Activated T-cell treated with anti-CD3 and anti-CD28 coated beads, Interleukin-2, amount 50 U/mL, for 72 hours (primary cell): Measurements from ENCODE around the gene ELMO1. TPM values are rescaled to one million over a fixed set of nuclear protein-coding genes. Genes with fewer than 3 reads are reported as not detected.

Experiments
- ATAC-seq, 2 donors: fragments of 150-1000 bp; cut with Tn5 transposase; replicated peaks in 1 of 2; 2 replicates each; pipeline ENCODE4 v1.10.0; 2021; ENCODE audit warnings: moderate library complexity in 2 of 2, mild to moderate bottlenecking in 1 of 2
- DNase-seq, 2 donors: peaks; one replicate each; pipeline ENCODE4 v3.0.0; 2021 to 2022; ENCODE audit warnings: mixed read lengths in 1 of 2
- H3K27ac Mint-ChIP-seq: one replicate; pipeline ENCODE4 v1.8.0; 2022; ENCODE audit warnings: mild to moderate bottlenecking, moderate library complexity, mixed read lengths
- H3K27me3 Mint-ChIP-seq: one replicate; pipeline ENCODE4 v1.8.0; 2022; ENCODE audit warnings: low read depth, mixed read lengths
- H3K36me3 Mint-ChIP-seq, 2 donors: one replicate each; pipeline ENCODE4 v1.8.0; 2022; ENCODE audit warnings: mixed read lengths in 2 of 2, mild to moderate bottlenecking in 1 of 2; ENCODE audit not compliant: insufficient read depth in 2 of 2
- H3K4me1 Mint-ChIP-seq: one replicate; pipeline ENCODE4 v1.8.0; 2022; ENCODE audit warnings: low read depth, mixed read lengths
- H3K4me3 Mint-ChIP-seq, 2 donors: one replicate each; pipeline ENCODE4 v1.8.0; 2022; ENCODE audit warnings: mild to moderate bottlenecking in 2 of 2, mixed read lengths in 2 of 2, moderate library complexity in 2 of 2
- H3K9me3 Mint-ChIP-seq, 2 donors: one replicate each; pipeline ENCODE4 v1.8.0; 2022; ENCODE audit warnings: mixed read lengths in 2 of 2
- total RNA-seq, 2 donors: library from RNA; stranded (reverse); gene quantifications; one replicate each; pipeline ENCODE4 v1.2.3, GENCODE V29; 2022

ELMO1 gene
- total RNA-seq, 2 donors from 2014 or later = 97.2 to 113 TPM

DNA sequence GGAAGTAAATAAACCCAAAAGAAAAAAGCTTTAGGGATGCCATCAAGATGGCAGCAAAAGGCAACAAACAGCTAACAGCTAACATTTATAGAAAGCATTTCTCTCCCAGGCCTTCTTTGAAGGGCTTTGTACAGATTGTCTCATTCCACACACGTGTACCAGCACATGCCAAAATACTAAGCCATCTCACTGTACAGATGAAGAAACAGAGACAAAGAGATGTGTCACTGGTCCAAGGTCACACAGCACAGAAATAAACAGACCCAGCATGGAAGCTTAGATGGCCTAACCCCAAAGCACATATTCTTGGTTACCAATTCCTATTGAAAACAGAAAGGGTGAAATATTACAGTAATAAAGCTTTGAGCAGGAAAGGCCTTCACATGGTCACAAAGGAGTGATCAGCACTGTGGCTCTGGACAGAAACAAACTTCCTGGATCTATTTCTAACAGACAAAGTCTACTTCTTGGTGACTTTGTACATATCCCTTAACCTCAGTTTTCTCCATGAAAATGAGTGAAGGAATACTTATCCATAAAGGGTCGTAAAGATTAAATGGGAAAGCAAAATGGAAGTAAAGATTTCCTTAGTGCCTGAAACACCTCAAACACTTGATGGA lies 346.0 kb downstream of the ELMO1 start:
- Mint-ChIP-seq H3K4me1 (peaks cover 42% of the 10 kb centered on the region), H3K27ac (no peak overlapping the region), H3K36me3 (peaks cover 0 to 6% of the 10 kb centered on the region in 2 donors), H3K27me3 (no peaks in the 10 kb centered on the region), H3K9me3 (no peaks in the 10 kb centered on the region), H3K4me3 (no peak overlapping the region)
- ATAC-seq (no peak), DNase-seq (no peak)

DNA sequence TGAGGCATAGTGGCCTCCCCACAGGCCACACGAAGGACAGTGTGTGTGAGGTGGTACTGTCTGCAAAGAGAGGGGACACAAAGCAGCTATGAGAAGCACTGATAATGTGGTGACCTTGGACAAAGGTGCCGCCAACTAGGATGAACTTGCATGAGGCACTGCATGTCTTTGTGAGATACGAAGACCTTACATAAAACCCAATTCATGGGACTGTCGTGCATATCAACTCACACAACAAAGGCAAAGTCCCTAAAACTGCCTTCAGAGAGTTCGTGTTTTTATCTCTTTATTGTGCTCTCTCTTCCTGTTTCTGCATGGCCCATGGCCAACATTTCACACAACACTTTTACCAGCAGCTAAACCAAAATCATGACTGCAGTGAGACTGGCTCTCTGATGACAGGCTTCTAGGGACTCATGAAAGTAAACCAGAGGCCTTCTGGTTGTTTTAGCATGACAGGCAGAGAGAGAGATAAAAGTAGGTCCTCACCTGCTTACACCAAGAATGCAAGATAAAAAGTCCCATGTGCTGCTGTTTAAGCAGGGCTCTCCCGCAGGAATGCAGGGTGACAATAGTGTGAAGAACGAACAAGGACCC lies 347.8 kb downstream of the ELMO1 start:
- DNase-seq (no peak), ATAC-seq (peak in 1 of 2 donors; percentile 38)
- Mint-ChIP-seq H3K27ac (no peak overlapping the region), H3K4me1 (peaks cover 39% of the 10 kb centered on the region), H3K36me3 (peaks cover 0 to 4% of the 10 kb centered on the region in 2 donors), H3K9me3 (no peaks in the 10 kb centered on the region), H3K4me3 (peak overlapping the region in 1 of 2 donors; percentile 13), H3K27me3 (no peaks in the 10 kb centered on the region)

DNA sequence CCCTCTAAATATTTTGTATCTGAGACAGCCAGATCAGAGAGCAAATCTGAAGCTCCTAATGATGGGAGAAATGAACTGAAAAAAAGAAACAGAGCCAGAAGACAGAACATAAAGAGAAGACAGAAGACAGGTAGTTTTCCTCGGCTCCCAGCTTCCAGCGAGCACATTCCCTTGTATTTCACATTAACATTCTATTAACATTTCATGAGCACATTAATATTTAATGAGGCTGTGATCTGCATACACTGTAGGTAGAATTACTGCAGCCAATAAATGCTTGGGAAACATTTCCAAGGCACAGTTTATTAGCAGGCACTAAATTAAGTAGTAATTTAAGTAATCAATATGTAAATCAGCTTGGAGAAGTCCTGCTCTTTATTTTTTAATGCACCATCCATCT lies 349.9 kb downstream of the ELMO1 start:
- Mint-ChIP-seq H3K9me3 (no peaks in the 10 kb centered on the region), H3K4me1 (peaks cover 32% of the 10 kb centered on the region), H3K27ac (no peak overlapping the region), H3K27me3 (no peaks in the 10 kb centered on the region), H3K4me3 (no peak overlapping the region), H3K36me3 (peaks cover 5 to 18% of the 10 kb centered on the region in 2 donors)
- DNase-seq = no peak
- no peak for ATAC-seq

DNA sequence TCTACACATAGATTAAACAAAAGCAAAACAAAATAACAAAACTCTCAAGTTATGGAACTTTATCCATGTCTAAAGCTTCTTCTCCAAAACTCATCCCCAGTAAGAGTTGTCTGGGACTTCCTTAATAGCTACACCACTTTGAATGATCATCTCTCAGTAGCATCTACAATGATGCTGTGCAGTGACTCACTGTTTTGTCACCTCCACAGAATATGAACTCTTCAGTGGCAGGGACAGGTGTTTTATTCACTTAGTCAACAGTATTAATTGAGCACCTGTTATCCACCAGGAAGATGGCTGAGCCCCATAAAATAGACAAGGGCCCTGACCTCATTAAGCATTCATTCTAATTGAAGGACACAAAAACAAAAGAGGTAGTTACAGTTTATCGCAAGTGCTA lies 350.7 kb downstream of the ELMO1 start:
- no peaks in the 10 kb centered on the region for H3K27me3 Mint-ChIP-seq
- H3K36me3 Mint-ChIP-seq = peaks cover 5 to 25% of the 10 kb centered on the region in 2 donors
- DNase-seq = no peak
- no peak for ATAC-seq
- H3K4me3 Mint-ChIP-seq = no peak overlapping the region
- peak overlapping the region; percentile 69 for H3K27ac Mint-ChIP-seq
- H3K9me3 Mint-ChIP-seq = no peaks in the 10 kb centered on the region
- H3K4me1 Mint-ChIP-seq = peaks cover 29% of the 10 kb centered on the region

DNA sequence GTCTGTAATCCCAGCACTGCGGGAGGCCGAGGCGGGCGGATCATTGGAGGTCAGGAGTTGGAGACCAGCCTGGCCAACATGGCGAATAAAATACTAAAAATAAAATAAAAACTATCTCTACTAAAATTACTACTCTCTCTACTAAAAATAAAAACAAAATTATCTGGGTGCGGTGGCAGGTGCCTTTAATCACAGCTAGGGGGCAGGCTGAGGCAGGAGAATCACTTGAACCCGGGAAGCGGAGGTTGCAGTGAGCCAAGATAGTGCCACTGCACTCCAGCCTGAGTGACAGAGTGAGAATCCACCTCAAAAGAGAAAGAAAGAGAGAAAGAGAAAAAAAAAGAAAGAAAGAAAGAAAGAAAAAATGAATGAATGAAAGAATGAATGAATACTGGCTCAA lies 351.4 kb downstream of the ELMO1 start:
- Mint-ChIP-seq H3K4me3 (no peak overlapping the region), H3K27ac (no peak overlapping the region), H3K27me3 (no peaks in the 10 kb centered on the region), H3K4me1 (peaks cover 29% of the 10 kb centered on the region), H3K9me3 (peaks cover 2% of the 10 kb centered on the region in 2 donors), H3K36me3 (peaks cover 10 to 32% of the 10 kb centered on the region in 2 donors)
- ATAC-seq (no peak), DNase-seq (no peak)

DNA sequence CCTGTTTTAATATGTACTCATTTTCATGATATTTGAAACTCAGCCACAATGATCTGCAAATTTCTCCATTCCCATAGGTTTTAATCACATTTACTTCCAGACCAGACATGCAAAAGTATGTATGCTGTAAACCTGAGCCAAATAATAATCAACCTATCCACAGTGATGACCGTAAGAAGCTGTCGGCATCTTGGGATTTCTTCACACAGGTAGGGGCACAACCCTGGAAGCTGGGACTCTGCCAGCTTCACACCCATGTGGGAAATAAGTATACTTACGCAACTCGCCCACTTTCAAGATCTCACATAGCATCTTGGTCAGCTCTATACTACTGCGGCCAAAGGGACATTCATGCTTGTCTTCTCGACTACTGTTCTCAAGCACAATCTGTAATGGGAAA lies 352.3 kb downstream of the ELMO1 start:
- Mint-ChIP-seq H3K9me3 (peaks cover 4 to 5% of the 10 kb centered on the region in 2 donors), H3K27ac (no peak overlapping the region), H3K4me1 (peaks cover 21% of the 10 kb centered on the region), H3K4me3 (no peak overlapping the region), H3K27me3 (no peaks in the 10 kb centered on the region), H3K36me3 (peaks cover 16 to 38% of the 10 kb centered on the region in 2 donors)
- DNase-seq (no peak), ATAC-seq (no peak)

DNA sequence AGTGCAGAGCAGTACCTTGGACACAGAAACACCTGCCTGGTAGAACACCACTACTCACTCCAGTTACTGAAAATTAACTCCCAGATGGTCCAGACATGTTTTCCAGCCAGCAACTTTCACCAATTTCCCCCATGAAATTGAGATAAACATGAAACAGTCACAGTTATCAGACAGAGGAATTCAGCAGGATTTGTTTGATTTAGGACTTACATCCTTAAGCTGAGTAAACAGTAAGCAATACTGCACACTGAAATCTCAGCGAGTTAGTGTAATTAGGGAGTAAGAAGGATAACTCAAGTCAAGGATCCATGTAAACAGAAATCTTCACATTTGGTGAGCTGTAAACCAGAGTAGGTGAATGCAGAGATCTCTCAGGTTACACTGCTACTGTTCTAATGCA lies 353.5 kb downstream of the ELMO1 start:
- DNase-seq (no peak), ATAC-seq (no peak)
- H3K9me3 Mint-ChIP-seq = peaks cover 5 to 6% of the 10 kb centered on the region in 2 donors
- no peaks in the 10 kb centered on the region for H3K27me3 Mint-ChIP-seq
- H3K36me3 Mint-ChIP-seq = peaks cover 16 to 43% of the 10 kb centered on the region in 2 donors
- peaks cover 9% of the 10 kb centered on the region for H3K4me1 Mint-ChIP-seq
- peak overlapping the region; percentile 51 for H3K27ac Mint-ChIP-seq
- H3K4me3 Mint-ChIP-seq = no peak overlapping the region

DNA sequence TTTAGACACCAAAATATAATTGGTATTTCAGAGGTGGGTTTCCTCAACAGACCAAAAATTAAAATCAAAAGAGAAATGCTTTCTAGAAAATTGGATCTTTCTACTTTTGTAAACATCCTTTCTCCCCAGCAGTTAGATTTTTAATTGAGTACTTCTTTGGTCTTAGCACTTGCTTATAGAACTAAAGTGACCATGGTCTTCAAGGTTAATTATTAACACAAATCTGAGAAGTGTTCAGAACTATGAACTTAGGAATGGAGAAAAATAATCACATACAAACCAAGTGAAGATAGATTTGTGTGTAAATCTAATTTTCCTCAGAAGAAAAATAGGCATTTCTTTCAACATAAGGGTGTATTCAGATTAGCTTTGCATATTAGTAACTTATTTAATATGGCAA lies 355.4 kb downstream of the ELMO1 start:
- Mint-ChIP-seq H3K4me3 (no peak overlapping the region), H3K4me1 (peaks cover 8% of the 10 kb centered on the region), H3K9me3 (peaks cover 5 to 6% of the 10 kb centered on the region in 2 donors), H3K27me3 (no peaks in the 10 kb centered on the region), H3K36me3 (peaks cover 16 to 46% of the 10 kb centered on the region in 2 donors), H3K27ac (no peak overlapping the region)
- no peak for ATAC-seq
- no peak for DNase-seq

DNA sequence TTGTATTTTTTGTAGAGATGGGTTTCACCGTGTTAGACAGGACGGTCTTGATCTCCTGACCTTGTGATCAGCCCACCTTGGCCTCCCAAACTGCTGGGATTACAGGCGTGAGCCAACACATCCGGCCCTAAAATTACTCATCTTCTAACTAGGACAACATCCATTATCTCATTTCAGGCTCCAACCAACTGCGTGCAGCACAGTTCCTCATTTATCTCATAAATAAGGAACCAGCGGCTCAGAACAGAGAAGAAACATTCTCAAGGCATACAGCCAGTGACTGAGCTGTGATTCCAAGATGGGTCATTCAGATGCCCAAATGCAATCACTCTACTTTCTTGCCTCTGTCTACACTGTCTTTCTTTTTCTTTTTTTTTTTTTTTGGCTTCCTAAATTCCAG lies 356.1 kb downstream of the ELMO1 start:
- Mint-ChIP-seq H3K4me3 (no peak overlapping the region), H3K36me3 (peaks cover 16 to 48% of the 10 kb centered on the region in 2 donors), H3K27ac (peak overlapping the region; percentile 68), H3K27me3 (no peaks in the 10 kb centered on the region), H3K4me1 (peaks cover 8% of the 10 kb centered on the region), H3K9me3 (peaks cover 5 to 6% of the 10 kb centered on the region in 2 donors)
- DNase-seq (no peak), ATAC-seq (no peak)

DNA sequence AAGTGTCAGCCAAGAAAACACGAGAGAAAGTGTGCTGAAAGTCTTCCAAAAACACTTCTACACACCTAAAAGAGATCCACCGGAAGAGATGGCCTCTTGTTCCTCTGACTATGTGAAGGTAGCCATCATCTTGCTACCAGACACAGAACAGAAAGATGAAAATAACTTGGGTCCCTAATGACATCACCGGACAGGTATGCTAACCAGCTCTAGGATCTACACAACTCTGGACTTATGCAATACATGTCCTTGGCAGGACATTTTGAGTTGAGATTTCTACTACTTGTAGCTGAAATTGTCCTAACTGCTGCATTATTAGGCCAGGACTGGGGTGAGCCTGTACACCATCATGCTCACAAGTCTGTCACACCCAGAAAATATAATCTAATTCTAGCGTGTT lies 358.7 kb downstream of the ELMO1 start:
- no peak for ATAC-seq
- no peak overlapping the region for H3K4me3 Mint-ChIP-seq
- H3K9me3 Mint-ChIP-seq = peaks cover 5 to 6% of the 10 kb centered on the region in 2 donors
- no peak for DNase-seq
- H3K27me3 Mint-ChIP-seq = no peaks in the 10 kb centered on the region
- H3K36me3 Mint-ChIP-seq = peaks cover 15 to 55% of the 10 kb centered on the region in 2 donors
- H3K4me1 Mint-ChIP-seq = peaks cover 15% of the 10 kb centered on the region
- H3K27ac Mint-ChIP-seq = no peak overlapping the region

DNA sequence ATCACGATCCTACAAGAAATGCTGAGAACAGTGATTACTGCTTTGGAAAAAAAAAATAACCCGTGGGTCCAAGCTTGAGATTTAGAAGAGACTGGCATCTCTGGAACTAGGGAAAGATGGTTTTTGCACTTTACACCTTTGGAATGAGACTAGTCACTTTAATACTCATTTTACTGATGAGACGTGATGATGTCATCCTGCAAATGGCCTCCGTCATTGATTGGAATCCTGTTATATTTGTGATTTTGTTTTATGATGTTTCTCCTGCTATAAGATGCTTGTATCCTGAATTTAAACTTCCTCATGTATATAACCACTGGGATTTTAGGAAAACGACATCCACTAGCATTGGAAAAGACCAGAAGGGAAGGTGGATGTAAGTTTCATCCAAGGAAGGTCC lies 363.1 kb downstream of the ELMO1 start:
- no peak for DNase-seq
- Mint-ChIP-seq H3K4me1 (peaks cover 21% of the 10 kb centered on the region), H3K27me3 (no peaks in the 10 kb centered on the region), H3K27ac (peak overlapping the region; percentile 38), H3K4me3 (no peak overlapping the region), H3K36me3 (peaks cover 8 to 34% of the 10 kb centered on the region in 2 donors), H3K9me3 (no peaks in the 10 kb centered on the region)
- no peak for ATAC-seq

DNA sequence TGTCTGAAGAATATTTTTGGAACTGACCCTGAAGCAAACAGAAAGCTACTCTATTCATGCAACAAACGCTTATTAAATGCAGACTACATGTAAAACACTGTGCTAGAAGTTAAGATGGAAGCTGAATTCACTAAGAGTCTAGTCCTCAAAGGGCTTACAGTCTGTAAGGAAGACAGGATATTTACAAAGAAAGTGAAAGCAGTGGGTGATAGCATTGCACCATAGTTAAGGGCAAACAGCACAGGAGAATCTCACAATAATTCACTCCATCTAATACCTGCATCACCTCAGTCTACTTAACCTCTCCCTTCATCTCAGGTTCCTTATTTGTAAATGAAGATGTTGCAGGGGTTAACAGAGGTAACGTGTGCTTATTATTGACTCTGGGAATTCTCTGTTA lies 364.4 kb downstream of the ELMO1 start:
- peaks cover 21% of the 10 kb centered on the region for H3K4me1 Mint-ChIP-seq
- no peaks in the 10 kb centered on the region for H3K27me3 Mint-ChIP-seq
- ATAC-seq = no peak
- no peaks in the 10 kb centered on the region for H3K9me3 Mint-ChIP-seq
- peaks cover 11 to 33% of the 10 kb centered on the region in 2 donors for H3K36me3 Mint-ChIP-seq
- DNase-seq = no peak
- no peak overlapping the region for H3K4me3 Mint-ChIP-seq
- H3K27ac Mint-ChIP-seq = no peak overlapping the region

DNA sequence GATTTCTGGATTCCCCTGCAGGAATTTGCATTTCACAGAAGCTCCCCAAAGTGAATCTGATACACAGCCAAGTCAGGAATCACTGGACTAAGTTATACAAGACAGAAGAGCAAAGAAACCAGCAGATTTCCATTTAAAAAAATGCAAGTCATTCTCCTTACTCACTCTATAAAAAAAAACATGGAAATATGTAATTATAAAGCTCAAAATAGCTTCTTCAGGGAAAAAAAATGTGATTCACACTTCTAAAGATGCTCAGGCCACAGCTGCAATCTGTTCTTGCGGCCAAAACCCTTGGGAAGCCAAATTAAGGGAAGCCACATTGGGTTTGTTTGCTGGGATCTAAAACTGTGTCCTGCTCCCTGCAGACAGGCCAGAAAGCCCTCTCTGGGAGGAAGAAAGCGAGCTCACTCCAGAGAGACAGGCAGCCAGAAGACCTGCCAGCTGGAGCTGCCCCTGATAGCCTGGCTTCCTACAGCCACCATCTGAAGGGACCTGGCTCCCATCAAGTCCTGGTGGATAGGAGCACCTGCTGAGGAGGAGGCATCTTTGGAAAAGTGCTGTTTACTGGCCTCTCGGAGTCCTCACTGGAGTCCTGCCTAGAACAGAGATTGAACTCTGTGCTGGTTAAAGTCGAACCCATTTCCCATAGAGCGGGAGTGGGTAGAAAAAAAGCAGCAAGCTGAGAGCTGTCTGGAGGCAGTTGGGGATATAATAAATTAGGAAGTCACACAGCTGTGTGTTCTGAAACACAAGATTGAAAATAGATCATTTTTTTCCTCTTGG lies 365.2 kb downstream of the ELMO1 start:
- ATAC-seq = no peak
- Mint-ChIP-seq H3K27ac (no peak overlapping the region), H3K4me1 (peaks cover 21% of the 10 kb centered on the region), H3K27me3 (no peaks in the 10 kb centered on the region), H3K36me3 (peaks cover 11 to 33% of the 10 kb centered on the region in 2 donors), H3K9me3 (no peaks in the 10 kb centered on the region), H3K4me3 (no peak overlapping the region)
- DNase-seq = no peak
